Measurements from ENCODE around the gene PRKAR1B.

Gene PRKAR1B

GRCh38 chr7:528451-528850 is 198.6 kb downstream of the PRKAR1B start:
- TF ChIP-seq, protein P1, sequence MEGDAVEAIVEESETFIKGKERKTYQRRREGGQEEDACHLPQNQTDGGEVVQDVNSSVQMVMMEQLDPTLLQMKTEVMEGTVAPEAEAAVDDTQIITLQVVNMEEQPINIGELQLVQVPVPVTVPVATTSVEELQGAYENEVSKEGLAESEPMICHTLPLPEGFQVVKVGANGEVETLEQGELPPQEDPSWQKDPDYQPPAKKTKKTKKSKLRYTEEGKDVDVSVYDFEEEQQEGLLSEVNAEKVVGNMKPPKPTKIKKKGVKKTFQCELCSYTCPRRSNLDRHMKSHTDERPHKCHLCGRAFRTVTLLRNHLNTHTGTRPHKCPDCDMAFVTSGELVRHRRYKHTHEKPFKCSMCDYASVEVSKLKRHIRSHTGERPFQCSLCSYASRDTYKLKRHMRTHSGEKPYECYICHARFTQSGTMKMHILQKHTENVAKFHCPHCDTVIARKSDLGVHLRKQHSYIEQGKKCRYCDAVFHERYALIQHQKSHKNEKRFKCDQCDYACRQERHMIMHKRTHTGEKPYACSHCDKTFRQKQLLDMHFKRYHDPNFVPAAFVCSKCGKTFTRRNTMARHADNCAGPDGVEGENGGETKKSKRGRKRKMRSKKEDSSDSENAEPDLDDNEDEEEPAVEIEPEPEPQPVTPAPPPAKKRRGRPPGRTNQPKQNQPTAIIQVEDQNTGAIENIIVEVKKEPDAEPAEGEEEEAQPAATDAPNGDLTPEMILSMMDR (IDR thresholded peaks at IDR 0.05; ENCODE audit: insufficient read depth, low read length, poor library complexity, severe bottlenecking): no peak
- peaks cover 1% of the 10 kb centered on the region; the same call in 1 of the 2 replicates for H3K27me3 ChIP-seq (replicated peaks; ENCODE audit: control insufficient read depth, insufficient read depth, low read length)
- no peak for DNase-seq (ENCODE audit: extremely low read depth, insufficient read length)
- H3K36me3 ChIP-seq (ENCODE audit: control insufficient read depth, insufficient read depth, low read length): no peaks in the 10 kb centered on the region
- no peak overlapping the region for H3K4me3 ChIP-seq (replicated peaks; ENCODE audit: low read depth, low read length)

DNA sequence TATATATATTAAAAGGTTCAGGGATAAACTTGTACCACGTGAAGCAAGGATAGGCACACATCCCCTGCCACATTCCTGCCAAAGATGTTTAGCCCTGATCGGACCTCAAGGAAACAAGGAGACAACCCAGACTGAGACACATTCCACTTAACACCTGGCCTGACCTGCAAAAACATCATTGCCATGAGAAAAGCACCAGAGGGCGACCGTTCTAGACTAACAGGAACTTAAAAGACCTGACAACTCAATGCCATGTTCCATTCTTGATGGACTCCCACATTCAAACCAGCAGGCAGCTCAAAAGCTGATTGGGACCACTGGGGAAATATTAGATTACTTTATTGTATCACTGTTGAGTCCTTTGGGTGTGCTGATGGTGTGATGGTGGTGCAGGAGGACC is 199.4 kb downstream of the PRKAR1B start:
- Histone ChIP-seq H3K27me3 (replicated peaks; ENCODE audit: control insufficient read depth, insufficient read depth, low read length) (peaks cover 1% of the 10 kb centered on the region; the same call in 1 of the 2 replicates), H3K4me3 (replicated peaks; ENCODE audit: low read depth, low read length) (no peak overlapping the region), H3K36me3 (ENCODE audit: control insufficient read depth, insufficient read depth, low read length) (no peaks in the 10 kb centered on the region)
- no peak for DNase-seq (ENCODE audit: extremely low read depth, insufficient read length)
- TF ChIP-seq, protein P1 (IDR thresholded peaks at IDR 0.05; ENCODE audit: insufficient read depth, low read length, poor library complexity, severe bottlenecking): no peak

GRCh38 chr7:526460-527034 is 200.5 kb downstream of the PRKAR1B start:
- TF ChIP-seq, protein P1 (IDR thresholded peaks at IDR 0.05; ENCODE audit: insufficient read depth, low read length, poor library complexity, severe bottlenecking): no peak
- H3K36me3 ChIP-seq (ENCODE audit: control insufficient read depth, insufficient read depth, low read length): no peaks in the 10 kb centered on the region
- H3K27me3 ChIP-seq (replicated peaks; ENCODE audit: control insufficient read depth, insufficient read depth, low read length): no peaks in the 10 kb centered on the region; the same call in 1 of the 2 replicates
- DNase-seq (ENCODE audit: extremely low read depth, insufficient read length): no peak
- no peak overlapping the region for H3K4me3 ChIP-seq (replicated peaks; ENCODE audit: low read depth, low read length)

GRCh38 chr7:525740-526139 is 201.3 kb downstream of the PRKAR1B start:
- no peak for DNase-seq (ENCODE audit: extremely low read depth, insufficient read length)

GRCh38 chr7:524800-525199 is 202.3 kb downstream of the PRKAR1B start:
- TF ChIP-seq, protein P1 (IDR thresholded peaks at IDR 0.05; ENCODE audit: insufficient read depth, low read length, poor library complexity, severe bottlenecking): no peak
- DNase-seq (ENCODE audit: extremely low read depth, insufficient read length): no peak
- Histone ChIP-seq H3K27me3 (replicated peaks; ENCODE audit: control insufficient read depth, insufficient read depth, low read length) (no peaks in the 10 kb centered on the region; the same call in 1 of the 2 replicates), H3K4me3 (replicated peaks; ENCODE audit: low read depth, low read length) (no peak overlapping the region), H3K36me3 (ENCODE audit: control insufficient read depth, insufficient read depth, low read length) (no peaks in the 10 kb centered on the region)

More at GRCh38 chr7:525740-526139, 201.3 kb downstream of the PRKAR1B start:
- TF ChIP-seq, protein P1 (IDR thresholded peaks at IDR 0.05; ENCODE audit: insufficient read depth, low read length, poor library complexity, severe bottlenecking): no peak
- no peaks in the 10 kb centered on the region for H3K36me3 ChIP-seq (ENCODE audit: control insufficient read depth, insufficient read depth, low read length)
- no peaks in the 10 kb centered on the region; the same call in 1 of the 2 replicates for H3K27me3 ChIP-seq (replicated peaks; ENCODE audit: control insufficient read depth, insufficient read depth, low read length)
- H3K4me3 ChIP-seq (replicated peaks; ENCODE audit: low read depth, low read length): no peak overlapping the region
